GM13976 (cell line): ENCODE measurements around the gene WBP4.
A peak's percentile ranks its signal among the peaks of the same experiment; 100 is the strongest.
"Not testable (repeated sequence)": the region's sequence is repeated elsewhere in the genome, so short reads cannot be mapped to it uniquely, and the experiment has no call there.

Experiments used
- DNase-seq: peaks from one replicate; pipeline ENCODE4 v3.0.0; 2012; ENCODE audit warnings: low spot score
- in situ Hi-C: fragments of 300-500 bp; cut with MboI; formaldehyde crosslinking; loops from one replicate; pipeline ENCODE4 v1.12.0; 2022; ENCODE audit warnings: low sequenced_read_pairs, mixed read lengths, inconsistent platforms; ENCODE audit not compliant: unreplicated experiment
- TF ChIP-seq, protein P1 (sequence below): IDR thresholded peaks from 2 replicates; pipeline ENCODE4 v1.5.1; 2012; ENCODE audit warnings: borderline replicate concordance, mild to moderate bottlenecking; ENCODE audit not compliant: insufficient read depth; ENCODE audit errors: extremely low read depth, missing control alignments, control extremely low read depth

The WBP4 gene

DNA sequence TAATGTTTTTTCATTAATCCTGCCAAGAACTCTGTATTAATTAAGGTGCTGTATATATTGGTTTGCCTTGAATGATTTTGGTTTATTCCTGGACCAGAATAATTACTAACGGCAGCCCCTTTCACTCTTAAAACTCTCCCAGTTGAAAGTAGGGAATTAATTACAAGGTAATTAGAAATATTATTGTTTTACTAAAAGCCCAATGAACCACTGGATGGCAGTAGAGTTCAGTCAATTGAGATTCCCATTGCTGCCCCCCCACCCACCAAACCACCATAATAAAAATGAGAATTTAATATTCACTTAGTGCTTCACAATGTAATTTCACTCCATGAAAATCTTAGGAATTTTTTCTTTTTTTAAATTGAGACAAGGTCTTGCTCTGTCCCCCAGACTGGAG is 13.7 kb downstream of the WBP4 start:
- TF ChIP-seq, protein P1, sequence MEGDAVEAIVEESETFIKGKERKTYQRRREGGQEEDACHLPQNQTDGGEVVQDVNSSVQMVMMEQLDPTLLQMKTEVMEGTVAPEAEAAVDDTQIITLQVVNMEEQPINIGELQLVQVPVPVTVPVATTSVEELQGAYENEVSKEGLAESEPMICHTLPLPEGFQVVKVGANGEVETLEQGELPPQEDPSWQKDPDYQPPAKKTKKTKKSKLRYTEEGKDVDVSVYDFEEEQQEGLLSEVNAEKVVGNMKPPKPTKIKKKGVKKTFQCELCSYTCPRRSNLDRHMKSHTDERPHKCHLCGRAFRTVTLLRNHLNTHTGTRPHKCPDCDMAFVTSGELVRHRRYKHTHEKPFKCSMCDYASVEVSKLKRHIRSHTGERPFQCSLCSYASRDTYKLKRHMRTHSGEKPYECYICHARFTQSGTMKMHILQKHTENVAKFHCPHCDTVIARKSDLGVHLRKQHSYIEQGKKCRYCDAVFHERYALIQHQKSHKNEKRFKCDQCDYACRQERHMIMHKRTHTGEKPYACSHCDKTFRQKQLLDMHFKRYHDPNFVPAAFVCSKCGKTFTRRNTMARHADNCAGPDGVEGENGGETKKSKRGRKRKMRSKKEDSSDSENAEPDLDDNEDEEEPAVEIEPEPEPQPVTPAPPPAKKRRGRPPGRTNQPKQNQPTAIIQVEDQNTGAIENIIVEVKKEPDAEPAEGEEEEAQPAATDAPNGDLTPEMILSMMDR: peak; percentile 1
- in situ Hi-C loops: loop anchor here (10.0 to 25.0 kb wide), 2 partner anchors 150 to 562 kb away; no protein-coding TSS in a partner anchor
- peak; percentile 41 for DNase-seq

DNA sequence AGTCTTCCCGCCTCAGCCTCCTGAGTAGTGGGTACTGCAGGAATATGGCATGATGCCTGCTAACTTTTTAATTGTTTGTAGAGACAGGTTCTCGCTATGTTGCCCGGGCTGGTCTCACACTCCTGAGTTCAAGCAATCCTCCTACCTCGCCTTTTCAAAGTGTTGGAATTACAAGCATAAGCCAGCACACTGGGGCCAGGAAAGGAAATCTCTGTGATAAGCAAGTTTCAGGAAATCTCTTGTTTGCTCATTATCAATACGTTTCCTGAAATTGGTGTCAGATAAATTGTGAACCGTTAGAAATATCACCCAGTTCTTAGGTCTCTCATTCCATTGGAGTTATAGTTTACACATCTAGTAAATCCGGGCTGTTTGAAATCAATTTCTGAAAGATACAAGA is 14.2 kb downstream of the WBP4 start:
- DNase-seq: no peak
- in situ Hi-C loops: loop anchor here (10.0 to 25.0 kb wide), 2 partner anchors 149 to 562 kb away; no protein-coding TSS in a partner anchor
- TF ChIP-seq, protein P1: no peak

DNA sequence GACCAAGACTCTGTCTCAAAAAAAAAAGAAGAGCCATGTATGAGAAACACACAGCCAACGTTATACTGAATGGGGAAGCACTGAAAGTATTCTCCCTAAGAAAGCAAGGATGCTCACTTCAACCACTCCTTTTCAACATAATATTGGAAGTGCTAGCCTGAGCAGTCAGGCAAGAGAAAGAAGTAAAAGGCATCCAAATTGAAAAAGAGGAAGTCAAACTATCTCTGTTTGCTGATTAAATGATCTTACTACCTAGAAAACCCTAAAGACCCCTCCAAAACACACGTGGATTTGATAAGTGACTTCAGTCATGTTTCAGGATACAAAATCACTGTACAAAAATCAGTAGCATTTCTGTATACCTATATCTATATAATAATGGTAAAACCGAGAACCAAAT is 16.2 kb downstream of the WBP4 start:
- DNase-seq: no peak
- TF ChIP-seq, protein P1: no peak
- in situ Hi-C loops: loop anchor here (10.0 to 25.0 kb wide), 2 partner anchors 147 to 560 kb away; no protein-coding TSS in a partner anchor

DNA sequence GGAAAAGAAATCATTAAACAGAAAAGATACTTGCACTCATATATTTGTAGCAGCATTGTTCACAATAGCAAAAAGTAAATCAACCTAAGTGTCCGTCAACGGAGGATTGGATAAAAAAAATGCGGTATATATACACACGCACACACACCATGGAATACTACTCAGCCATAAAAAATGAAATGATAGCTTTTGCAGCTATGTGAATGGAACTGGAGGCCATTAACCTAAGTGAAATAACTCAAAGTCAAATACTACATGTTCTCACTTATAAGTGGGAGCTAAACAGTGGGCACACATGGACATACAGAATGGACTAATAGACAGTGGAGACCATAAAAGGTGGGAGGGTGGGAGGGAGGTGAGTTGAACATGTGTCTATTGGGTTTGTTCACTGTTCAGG is 18.4 kb downstream of the WBP4 start:
- in situ Hi-C loops: loop anchor here (10.0 to 25.0 kb wide), 2 partner anchors 145 to 558 kb away; no protein-coding TSS in a partner anchor
- TF ChIP-seq, protein P1: no peak
- DNase-seq: no peak

DNA sequence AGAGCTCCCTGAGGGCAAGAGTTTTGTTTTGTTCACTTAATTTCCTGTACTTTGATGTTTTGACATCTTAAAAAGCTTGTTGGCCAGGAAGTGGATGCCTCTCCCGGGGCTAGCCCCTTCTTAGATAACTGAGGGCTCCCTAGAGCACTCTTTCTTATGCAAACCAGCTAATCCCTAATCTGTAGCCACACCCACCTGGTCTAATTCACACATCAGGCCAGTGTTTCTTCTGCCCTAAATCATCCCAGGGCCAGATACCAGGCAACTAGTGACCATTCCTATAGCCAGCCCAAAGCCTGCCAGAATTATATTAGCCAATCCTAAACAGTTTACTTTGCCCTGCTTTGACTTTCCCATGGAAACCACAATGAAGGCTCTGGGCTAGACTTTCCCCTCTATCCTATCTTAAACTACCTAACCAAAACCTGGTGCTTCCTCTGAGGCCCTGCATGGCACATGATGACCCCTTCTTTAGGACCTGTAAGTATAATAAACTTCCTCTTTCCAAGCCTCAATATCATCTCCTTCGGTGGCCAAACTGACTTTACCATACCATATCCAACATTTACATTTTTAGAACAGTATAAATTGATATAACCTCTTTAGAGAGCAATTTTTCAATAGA is 24.8 kb downstream of the WBP4 start:
- in situ Hi-C loops: loop anchor here (25.0 kb wide), 1 partner anchor 551 kb away; no protein-coding TSS in a partner anchor
- TF ChIP-seq, protein P1: no peak
- no peak for DNase-seq

DNA sequence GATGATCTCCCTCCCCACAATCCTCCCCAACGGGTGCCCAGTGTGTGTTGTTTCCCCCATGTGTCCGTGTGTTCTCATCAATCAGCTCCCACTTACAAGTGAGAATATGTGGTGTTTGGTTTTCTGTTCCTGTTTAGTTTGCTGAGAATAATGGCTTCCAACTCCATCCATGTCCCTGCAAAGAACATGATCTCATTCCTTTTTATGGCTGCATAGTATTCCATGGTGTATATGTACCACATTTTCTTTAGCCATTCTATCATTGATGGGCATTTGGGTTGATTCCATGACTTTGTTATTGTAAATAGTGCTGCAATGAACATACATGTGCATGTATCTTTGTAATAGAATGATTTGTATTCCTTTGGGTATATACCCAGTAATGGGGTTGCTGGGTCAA is 34.4 kb downstream of the WBP4 start:
- not testable (repeated sequence) for DNase-seq
- in situ Hi-C loops: loop anchor here (25.0 kb wide), 1 partner anchor 542 kb away; no protein-coding TSS in a partner anchor

DNA sequence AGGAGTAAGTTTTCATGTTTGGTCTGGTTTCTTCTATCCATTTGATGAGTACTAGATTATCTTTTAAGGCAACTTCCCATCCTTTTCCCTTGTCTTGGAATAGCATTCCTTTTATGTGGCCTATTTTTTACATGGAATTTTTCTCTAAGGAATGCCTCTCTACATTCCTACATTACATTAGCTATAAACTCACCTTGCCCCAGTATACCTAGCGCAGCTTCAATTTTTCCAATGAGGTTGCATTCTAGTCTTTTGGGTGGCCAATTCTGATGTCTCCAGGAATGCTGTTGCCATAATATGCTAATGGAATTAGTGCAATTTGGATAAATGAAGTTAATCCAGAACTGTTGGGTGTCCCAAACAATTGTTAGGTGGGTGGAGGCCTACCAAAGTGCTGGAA is 37.5 kb downstream of the WBP4 start:
- in situ Hi-C loops: loop anchor here (25.0 kb wide), 1 partner anchor 539 kb away; no protein-coding TSS in a partner anchor
- DNase-seq: no peak
- TF ChIP-seq, protein P1: no peak
